ENCODE results near the gene MACROD1.

Gene MACROD1

GRCh38 chr11:64090806-64091516 is 75.0 kb downstream of the MACROD1 start:
- H3K4me3 ChIP-seq (ENCODE audit: low read depth, low read length): no peak overlapping the region
- TF ChIP-seq, protein P1, sequence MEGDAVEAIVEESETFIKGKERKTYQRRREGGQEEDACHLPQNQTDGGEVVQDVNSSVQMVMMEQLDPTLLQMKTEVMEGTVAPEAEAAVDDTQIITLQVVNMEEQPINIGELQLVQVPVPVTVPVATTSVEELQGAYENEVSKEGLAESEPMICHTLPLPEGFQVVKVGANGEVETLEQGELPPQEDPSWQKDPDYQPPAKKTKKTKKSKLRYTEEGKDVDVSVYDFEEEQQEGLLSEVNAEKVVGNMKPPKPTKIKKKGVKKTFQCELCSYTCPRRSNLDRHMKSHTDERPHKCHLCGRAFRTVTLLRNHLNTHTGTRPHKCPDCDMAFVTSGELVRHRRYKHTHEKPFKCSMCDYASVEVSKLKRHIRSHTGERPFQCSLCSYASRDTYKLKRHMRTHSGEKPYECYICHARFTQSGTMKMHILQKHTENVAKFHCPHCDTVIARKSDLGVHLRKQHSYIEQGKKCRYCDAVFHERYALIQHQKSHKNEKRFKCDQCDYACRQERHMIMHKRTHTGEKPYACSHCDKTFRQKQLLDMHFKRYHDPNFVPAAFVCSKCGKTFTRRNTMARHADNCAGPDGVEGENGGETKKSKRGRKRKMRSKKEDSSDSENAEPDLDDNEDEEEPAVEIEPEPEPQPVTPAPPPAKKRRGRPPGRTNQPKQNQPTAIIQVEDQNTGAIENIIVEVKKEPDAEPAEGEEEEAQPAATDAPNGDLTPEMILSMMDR (IDR thresholded peaks at IDR 0.05; ENCODE audit: low read depth, low read length, missing control alignments): no peak
- in situ Hi-C loops (cut with HindIII; ENCODE audit: low sequenced_read_pairs): loop anchor here (5.0 kb wide), 1 partner anchor 84 kb away; no protein-coding TSS in a partner anchor
- no peak for DNase-seq (ENCODE audit: low read depth)

DNA sequence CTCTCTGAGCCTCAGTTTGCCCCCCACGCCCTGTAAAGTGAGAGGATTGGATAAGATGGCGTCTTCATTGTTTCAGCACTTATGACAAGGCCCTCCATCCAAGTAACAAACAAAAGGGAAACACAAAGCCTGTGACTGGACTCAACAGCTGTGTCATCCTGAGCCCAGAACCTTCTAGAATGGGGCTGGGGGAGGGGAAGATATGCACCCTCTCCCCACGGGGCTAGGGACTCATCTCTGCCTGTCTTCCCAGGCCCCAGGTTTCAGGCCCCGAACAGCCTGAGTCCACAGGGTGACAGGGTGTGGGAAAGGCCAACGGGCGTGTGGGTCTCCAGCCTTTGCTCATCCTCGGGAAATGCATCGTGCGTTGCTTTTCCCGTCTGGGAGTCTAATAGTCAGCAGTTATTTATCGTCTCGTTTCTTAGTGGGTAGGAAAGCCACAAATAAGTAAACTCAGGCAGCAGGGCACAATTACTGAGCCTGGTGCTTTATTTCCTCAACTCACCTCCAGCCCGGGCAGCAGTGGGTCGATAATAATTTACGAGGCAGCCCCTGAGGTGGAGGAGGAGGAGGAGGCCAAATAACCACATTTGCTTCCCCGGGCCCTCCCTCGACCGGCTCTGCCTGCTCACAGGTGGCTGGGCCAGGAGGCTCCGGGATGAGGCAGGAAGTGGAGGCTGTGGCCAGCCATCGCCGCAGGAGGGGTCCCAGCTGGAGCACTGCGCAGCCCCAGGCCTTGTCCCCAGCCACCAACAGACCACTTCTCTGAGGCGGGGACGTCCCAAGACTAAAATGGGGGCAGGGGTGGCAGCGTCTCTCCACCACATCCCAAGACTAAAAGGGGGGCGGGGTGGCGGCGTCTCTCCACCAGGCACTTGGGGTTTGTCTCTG is 75.8 kb downstream of the MACROD1 start:
- H3K4me3 ChIP-seq (ENCODE audit: low read depth, low read length): no peak overlapping the region
- TF ChIP-seq, protein P1 (IDR thresholded peaks at IDR 0.05; ENCODE audit: low read depth, low read length, missing control alignments): no peak
- in situ Hi-C loops (cut with HindIII; ENCODE audit: low sequenced_read_pairs): loop anchor here (5.0 kb wide), 1 partner anchor 83 kb away; no protein-coding TSS in a partner anchor
- DNase-seq (ENCODE audit: low read depth): no peak

- in situ Hi-C loops (cut with HindIII; ENCODE audit: low sequenced_read_pairs): no loop called here
- TF ChIP-seq, protein P1 (IDR thresholded peaks at IDR 0.05; ENCODE audit: low read depth, low read length, missing control alignments): no peak
These were observed 76.4 kb downstream of the MACROD1 start for GRCh38 chr11:64089493-64089892.

GRCh38 chr11:64089027-64089360 is 76.9 kb downstream of the MACROD1 start:
- TF ChIP-seq, protein P1 (IDR thresholded peaks at IDR 0.05; ENCODE audit: low read depth, low read length, missing control alignments): no peak
- in situ Hi-C loops (cut with HindIII; ENCODE audit: low sequenced_read_pairs): no loop called here
- DNase-seq (ENCODE audit: low read depth): no peak
- H3K4me3 ChIP-seq (ENCODE audit: low read depth, low read length): no peak overlapping the region

More at GRCh38 chr11:64089493-64089892, 76.4 kb downstream of the MACROD1 start:
- no peak for DNase-seq (ENCODE audit: low read depth)
- H3K4me3 ChIP-seq (ENCODE audit: low read depth, low read length): no peak overlapping the region

DNA sequence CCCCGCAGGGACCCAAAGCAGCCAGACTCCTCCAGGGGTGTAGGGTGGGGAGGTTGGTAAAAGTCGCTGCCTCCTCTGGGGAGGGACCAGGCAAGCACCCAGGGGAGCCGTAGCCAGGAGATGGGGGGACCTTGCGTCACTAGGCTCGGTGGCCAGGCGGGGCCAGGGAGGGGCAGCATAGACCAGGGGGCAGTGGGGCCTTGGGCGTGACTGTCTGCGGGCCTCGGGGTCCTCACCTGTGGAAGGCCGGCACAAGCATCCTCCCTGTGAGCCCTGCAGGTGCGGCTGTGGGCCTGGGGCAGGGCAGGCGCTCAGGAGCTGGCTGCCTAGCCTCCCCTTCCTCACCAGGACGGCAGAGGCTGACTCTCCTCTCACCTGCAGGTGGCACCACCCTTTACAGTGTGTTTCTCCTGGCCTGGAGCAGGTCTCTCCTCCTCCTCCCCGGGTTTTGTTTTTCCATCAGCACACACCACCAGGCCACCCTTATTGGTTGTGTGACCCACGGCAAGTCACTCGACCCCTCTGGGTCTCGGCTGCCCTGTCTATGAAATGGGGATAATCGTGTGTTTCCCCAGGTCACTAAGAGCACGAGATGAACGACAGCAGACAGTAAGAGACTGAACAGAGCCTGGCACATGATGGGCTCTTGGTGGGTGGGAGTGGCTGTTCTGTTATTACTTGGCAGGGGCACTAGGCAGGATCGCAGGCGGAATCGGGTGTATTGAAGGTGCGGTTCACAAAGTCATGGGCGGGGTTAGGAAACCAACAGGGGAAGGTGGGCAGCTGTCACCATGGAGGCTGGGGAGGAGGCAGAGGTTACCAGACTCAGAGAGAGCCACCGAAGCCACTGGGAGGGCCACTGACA is 77.5 kb downstream of the MACROD1 start:
- DNase-seq (ENCODE audit: low read depth): no peak

More for the DNA sequence above, 77.5 kb downstream of the MACROD1 start:
- TF ChIP-seq, protein P1 (IDR thresholded peaks at IDR 0.05; ENCODE audit: low read depth, low read length, missing control alignments): peak; percentile 41
- in situ Hi-C loops (cut with HindIII; ENCODE audit: low sequenced_read_pairs): no loop called here
- H3K4me3 ChIP-seq (ENCODE audit: low read depth, low read length): no peak overlapping the region
